ENCODE data around the gene NUDT14.

DNA sequence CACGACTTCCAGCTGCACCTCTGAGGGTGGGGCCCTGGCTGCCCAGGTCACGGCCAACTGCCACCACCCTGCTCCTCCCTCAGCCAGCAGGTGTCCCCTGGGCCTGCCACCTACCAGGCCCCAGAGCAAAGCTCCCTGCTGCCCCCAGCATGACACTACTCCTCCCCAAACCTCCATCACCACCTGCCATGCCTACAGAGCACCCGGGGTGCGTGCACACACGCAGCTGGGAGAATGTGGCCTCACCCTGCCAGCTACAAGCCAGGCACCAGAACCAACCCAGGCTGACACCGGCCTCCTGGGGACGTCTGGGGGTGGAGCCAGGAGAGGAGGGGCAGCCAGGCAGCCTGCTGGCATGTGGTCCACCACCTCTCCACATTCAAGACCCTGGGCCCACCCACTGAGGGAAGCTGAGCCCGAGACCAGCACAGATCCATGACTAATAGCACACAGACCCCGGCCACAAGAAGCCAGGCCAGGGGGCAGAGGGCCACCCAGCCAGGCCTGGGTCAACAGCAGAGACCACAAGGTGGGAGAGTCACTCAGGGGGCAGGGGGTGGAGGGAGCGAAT is 15.9 kb downstream of the NUDT14 start:
- TF ChIP-seq POLR2A (IDR thresholded peaks at IDR 0.05), result no peak
- TF ChIP-seq, protein P1, sequence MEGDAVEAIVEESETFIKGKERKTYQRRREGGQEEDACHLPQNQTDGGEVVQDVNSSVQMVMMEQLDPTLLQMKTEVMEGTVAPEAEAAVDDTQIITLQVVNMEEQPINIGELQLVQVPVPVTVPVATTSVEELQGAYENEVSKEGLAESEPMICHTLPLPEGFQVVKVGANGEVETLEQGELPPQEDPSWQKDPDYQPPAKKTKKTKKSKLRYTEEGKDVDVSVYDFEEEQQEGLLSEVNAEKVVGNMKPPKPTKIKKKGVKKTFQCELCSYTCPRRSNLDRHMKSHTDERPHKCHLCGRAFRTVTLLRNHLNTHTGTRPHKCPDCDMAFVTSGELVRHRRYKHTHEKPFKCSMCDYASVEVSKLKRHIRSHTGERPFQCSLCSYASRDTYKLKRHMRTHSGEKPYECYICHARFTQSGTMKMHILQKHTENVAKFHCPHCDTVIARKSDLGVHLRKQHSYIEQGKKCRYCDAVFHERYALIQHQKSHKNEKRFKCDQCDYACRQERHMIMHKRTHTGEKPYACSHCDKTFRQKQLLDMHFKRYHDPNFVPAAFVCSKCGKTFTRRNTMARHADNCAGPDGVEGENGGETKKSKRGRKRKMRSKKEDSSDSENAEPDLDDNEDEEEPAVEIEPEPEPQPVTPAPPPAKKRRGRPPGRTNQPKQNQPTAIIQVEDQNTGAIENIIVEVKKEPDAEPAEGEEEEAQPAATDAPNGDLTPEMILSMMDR (IDR thresholded peaks at IDR 0.05), result no peak

Measured in esophagus squamous epithelium (tissue), 4 donors.